Astrocyte of the spinal cord (primary cell): Measurements from ENCODE around the gene ITGB8.

Experiments used
- DNase-seq: peaks from one replicate; pipeline ENCODE4 v3.0.0; 2011; ENCODE audit warnings: low read depth, low spot score
- H3K4me3 ChIP-seq: 2 replicates; pipeline ENCODE4 v1.5.1; 2011; ENCODE audit warnings: low read depth, mild to moderate bottlenecking, low read length, moderate library complexity
- CTCF ChIP-seq: IDR thresholded peaks from 2 replicates; pipeline ENCODE4 v1.5.1; 2012; ENCODE audit warnings: low read depth, mild to moderate bottlenecking, low read length, inconsistent platforms
- in situ Hi-C: cut with HindIII; loops from 2 replicates; pipeline ENCODE4 v1.10.0; 2017; ENCODE audit warnings: low sequenced_read_pairs

Gene ITGB8

GRCh38 chr7:20454202-20454601 lies 123.5 kb downstream of the ITGB8 start:
- no peak for TF ChIP-seq CTCF

GRCh38 chr7:20456701-20457100 lies 126.0 kb downstream of the ITGB8 start:
- TF ChIP-seq CTCF, result no peak
- no peak overlapping the region for H3K4me3 ChIP-seq
- DNase-seq, result no peak
- in situ Hi-C loops, result no loop called here

More at GRCh38 chr7:20454202-20454601, 123.5 kb downstream of the ITGB8 start:
- in situ Hi-C loops, result no loop called here
- no peak overlapping the region for H3K4me3 ChIP-seq
- DNase-seq, result no peak

- in situ Hi-C loops, result no loop called here
These were observed 127.8 kb downstream of the ITGB8 start for GRCh38 chr7:20458521-20458920.

GRCh38 chr7:20459419-20459818 lies 128.7 kb downstream of the ITGB8 start:
- in situ Hi-C loops, result no loop called here
- no peak for DNase-seq

More at GRCh38 chr7:20458521-20458920, 127.8 kb downstream of the ITGB8 start:
- DNase-seq, result no peak
- H3K4me3 ChIP-seq, result no peak overlapping the region
- TF ChIP-seq CTCF, result no peak

GRCh38 chr7:20464891-20465290 lies 134.2 kb downstream of the ITGB8 start:
- no peak for DNase-seq
- no peak for TF ChIP-seq CTCF
- in situ Hi-C loops, result no loop called here
- no peak overlapping the region for H3K4me3 ChIP-seq

More at GRCh38 chr7:20459419-20459818, 128.7 kb downstream of the ITGB8 start:
- no peak overlapping the region for H3K4me3 ChIP-seq
- no peak for TF ChIP-seq CTCF
